Lower leg skin (tissue), 4 donors: ENCODE measurements around the gene CPNE8. TPM values are rescaled to one million over a fixed set of nuclear protein-coding genes. Genes with fewer than 3 reads are reported as not detected.

Source experiments
- DNase-seq, 2 donors: peaks; one replicate each; pipeline ENCODE4 v3.0.0-alpha.2; 2019; ENCODE audit warnings: low spot score in 2 of 2
- H3K4me3 ChIP-seq: fragments of 200-600 bp; sonication (generic); 2 replicates; pipeline ENCODE4 v1.5.1; 2017; ENCODE audit warnings: mild to moderate bottlenecking, low read depth; ENCODE audit not compliant: poor library complexity, severe bottlenecking
- POLR2A ChIP-seq, 2 donors: fragments of 450-650 bp; IDR thresholded peaks; one replicate each; pipeline ENCODE4 v1.6.1; 2016 to 2017; ENCODE audit warnings: antibody characterized with exemption in 2 of 2, mild to moderate bottlenecking in 1 of 2, moderate library complexity in 1 of 2
- WGBS, 2 donors: methylation state at CpG; one replicate each; pipeline ENCODE4 v1.1.5; 2018; 5-methylcytosine and 5-hydroxymethylcytosine counted together
- intact Hi-C: fragments of 100-400 bp; cut with DNase I; formaldehyde crosslinking; loops from one replicate; pipeline ENCODE4 v1.15.0; 2023; ENCODE audit warnings: low total_unique reads
- total RNA-seq, 4 donors: library from RNA; depleted of rRNA; stranded (reverse); fragments of >200 nt; gene quantifications; one replicate each; pipeline ENCODE4 v1.1.0, GENCODE V29; 2016
- TF ChIP-seq, protein P1 (sequence below), 3 donors: fragments of 450-650 bp; IDR thresholded peaks; one replicate each; pipeline ENCODE4 v1.5.1; 2016; ENCODE audit warnings: antibody characterized with exemption in 3 of 3, mild to moderate bottlenecking in 3 of 3, moderate library complexity in 2 of 3

CPNE8 gene
- total RNA-seq, 4 donors from 2014 or later = 8.0 to 20.2 (median 9.1) TPM

DNA sequence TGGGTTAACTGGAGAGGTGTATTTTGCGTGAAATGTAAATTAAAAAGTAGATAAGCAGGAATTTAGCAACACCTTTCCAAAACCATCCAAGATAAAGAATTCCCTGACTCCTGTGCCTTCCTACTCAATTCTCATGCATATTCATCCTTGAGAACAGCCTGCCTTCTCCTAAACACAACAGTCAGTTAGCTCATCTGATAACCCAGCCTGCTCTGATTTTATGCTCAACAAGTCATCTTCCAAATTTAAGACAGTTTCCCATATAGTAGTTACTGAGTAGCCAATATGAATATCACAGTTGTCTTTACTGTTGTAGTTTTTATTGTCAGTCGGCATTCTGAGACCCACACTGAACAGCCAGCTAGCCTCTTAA is 27.1 kb downstream of the CPNE8 start:
- no peak for TF ChIP-seq POLR2A (IDR thresholded peaks at IDR 0.05)
- TF ChIP-seq, protein P1, sequence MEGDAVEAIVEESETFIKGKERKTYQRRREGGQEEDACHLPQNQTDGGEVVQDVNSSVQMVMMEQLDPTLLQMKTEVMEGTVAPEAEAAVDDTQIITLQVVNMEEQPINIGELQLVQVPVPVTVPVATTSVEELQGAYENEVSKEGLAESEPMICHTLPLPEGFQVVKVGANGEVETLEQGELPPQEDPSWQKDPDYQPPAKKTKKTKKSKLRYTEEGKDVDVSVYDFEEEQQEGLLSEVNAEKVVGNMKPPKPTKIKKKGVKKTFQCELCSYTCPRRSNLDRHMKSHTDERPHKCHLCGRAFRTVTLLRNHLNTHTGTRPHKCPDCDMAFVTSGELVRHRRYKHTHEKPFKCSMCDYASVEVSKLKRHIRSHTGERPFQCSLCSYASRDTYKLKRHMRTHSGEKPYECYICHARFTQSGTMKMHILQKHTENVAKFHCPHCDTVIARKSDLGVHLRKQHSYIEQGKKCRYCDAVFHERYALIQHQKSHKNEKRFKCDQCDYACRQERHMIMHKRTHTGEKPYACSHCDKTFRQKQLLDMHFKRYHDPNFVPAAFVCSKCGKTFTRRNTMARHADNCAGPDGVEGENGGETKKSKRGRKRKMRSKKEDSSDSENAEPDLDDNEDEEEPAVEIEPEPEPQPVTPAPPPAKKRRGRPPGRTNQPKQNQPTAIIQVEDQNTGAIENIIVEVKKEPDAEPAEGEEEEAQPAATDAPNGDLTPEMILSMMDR (IDR thresholded peaks at IDR 0.05) = no peak
- 78 to 87% methylated on average over 2 of the region's 2 CpGs for WGBS, 2 donors
- intact Hi-C loops = no loop called here
- H3K4me3 ChIP-seq = no peak overlapping the region
- DNase-seq = no peak

DNA sequence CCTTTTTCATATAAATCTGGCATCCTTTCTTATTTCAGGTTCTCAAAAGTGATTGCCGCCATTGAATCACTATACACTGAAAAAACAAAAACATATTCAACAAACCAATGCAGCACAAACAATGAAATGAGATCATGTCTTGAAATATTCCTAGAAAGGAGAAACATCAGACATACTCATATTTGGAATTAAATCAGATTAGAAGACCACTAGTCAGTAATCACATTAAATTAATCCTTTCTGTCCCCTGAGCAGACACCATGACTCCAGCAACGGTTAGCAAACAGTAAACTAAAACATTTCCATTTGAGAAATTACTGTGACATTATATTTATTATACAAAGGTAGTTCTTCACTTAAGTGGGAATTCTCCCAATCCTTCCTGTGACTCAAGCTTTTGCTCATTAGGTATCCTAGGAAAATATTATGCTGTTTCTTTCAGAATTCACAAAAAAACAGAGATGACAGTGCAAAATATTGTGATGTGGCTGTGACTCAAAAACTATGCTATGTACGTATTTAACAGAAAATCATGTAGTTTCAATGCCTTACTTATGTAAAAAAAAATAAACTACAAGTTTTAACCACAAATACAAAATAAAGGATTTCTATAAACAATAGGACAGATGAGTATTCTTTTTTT is 29.7 kb downstream of the CPNE8 start:
- WGBS, 2 donors = 81 to 82% methylated on average over 3 of the region's 3 CpGs
- intact Hi-C loops = no loop called here
- no peak overlapping the region for H3K4me3 ChIP-seq
- TF ChIP-seq, protein P1 (IDR thresholded peaks at IDR 0.05) = no peak
- no peak for TF ChIP-seq POLR2A (IDR thresholded peaks at IDR 0.05)
- no peak for DNase-seq

DNA sequence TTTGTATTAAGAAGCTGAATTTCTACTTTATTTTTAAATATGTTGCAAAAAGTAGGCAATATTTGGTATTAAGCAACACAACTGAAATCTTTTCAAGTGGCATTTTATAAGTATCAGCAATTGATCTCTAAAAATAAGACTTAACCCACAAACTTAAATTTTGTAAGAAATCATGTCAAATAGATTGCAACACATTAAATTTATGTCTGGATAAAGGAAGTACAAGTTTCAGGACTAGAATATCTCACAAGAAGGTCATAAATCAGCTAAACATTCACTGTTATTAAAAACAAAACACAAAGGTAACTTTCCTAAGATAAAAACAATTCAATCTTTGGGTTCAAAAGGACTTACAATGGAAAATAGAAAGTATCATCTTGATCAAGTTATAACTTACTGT is 32.8 kb downstream of the CPNE8 start:
- no peak overlapping the region for H3K4me3 ChIP-seq
- intact Hi-C loops = no loop called here
- no peak for DNase-seq
- TF ChIP-seq, protein P1 (IDR thresholded peaks at IDR 0.05) = no peak
- no peak for TF ChIP-seq POLR2A (IDR thresholded peaks at IDR 0.05)

DNA sequence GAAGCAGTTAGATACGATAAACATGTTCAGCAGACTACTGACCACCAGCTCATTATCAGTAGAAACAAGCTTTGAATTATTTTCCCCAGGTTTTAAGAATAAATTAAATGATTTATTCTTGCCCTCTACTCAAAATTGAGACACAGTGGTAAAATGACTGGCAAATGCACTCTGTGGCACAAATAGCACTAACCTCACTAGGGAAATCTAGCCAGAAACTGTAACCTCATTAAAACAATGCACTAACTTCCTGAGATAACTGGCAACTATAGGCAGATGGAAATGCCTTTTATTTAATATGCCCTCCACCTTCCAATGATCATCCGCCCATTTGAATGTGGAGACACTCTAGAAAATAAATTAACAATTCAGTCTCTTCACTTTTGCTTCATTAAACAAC is 33.2 kb downstream of the CPNE8 start:
- TF ChIP-seq, protein P1 (IDR thresholded peaks at IDR 0.05) = no peak
- no peak for TF ChIP-seq POLR2A (IDR thresholded peaks at IDR 0.05)
- intact Hi-C loops = no loop called here
- WGBS, 2 donors = 80% methylated on average over 2 of the region's 2 CpGs
- no peak overlapping the region for H3K4me3 ChIP-seq
- no peak for DNase-seq

DNA sequence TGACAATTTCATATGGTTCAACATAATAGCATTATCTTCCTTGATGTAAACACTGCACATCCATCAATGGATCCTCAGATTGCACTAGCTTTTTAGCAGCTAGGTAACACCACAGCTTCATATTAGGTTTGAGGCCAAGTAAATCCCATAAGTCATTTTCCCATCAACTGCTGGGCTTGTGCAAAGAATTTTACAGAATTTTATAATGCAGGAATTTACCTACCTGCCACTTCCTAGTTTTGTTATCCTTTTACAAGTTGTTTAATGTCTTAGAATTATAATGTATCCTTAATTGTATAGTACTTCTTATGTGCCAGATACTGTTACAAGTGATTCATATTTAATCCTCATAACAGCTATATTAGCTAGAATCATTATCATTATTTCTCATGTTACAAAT is 36.4 kb downstream of the CPNE8 start:
- intact Hi-C loops = no loop called here
- DNase-seq = no peak
- H3K4me3 ChIP-seq = no peak overlapping the region
- TF ChIP-seq POLR2A (IDR thresholded peaks at IDR 0.05) = no peak
- TF ChIP-seq, protein P1 (IDR thresholded peaks at IDR 0.05) = no peak

DNA sequence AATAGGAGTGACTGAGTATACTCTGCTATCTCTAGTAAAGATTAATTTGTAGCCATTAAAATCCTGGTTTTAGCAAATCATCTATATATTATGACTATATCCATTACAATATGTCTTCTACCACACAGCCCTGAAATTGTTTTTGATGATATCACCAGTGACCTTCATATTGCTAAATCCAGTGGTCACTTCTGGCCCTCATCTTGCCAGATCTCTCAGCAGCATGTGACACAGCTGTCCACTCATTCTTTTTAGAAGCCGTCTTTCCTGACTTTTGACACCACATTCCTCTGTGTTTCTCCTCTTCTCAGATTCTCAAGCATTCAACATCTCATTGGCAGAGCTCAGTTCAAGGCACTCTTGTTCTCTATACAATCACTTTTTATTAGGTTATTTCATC is 54.9 kb downstream of the CPNE8 start:
- TF ChIP-seq, protein P1 (IDR thresholded peaks at IDR 0.05) = no peak
- TF ChIP-seq POLR2A (IDR thresholded peaks at IDR 0.05) = no peak
- H3K4me3 ChIP-seq = no peak overlapping the region
- DNase-seq = no peak
- intact Hi-C loops = no loop called here
- 86 to 100% methylated on average over 1 of the region's 1 CpG for WGBS, 2 donors
